HepG2 (cell line): Measurements from ENCODE around the gene FAM222A. TPM values are rescaled to one million over a fixed set of nuclear protein-coding genes. Genes with fewer than 3 reads are reported as not detected.

Source experiments
- ARHGAP35 ChIP-seq: sonication (generic); formaldehyde crosslinking; IDR thresholded peaks from 2 replicates; pipeline ENCODE4 v1.9.0; 2022; ENCODE audit warnings: mild to moderate bottlenecking, inconsistent platforms, moderate library complexity, missing genetic modification reagents, borderline replicate concordance
- CBX5 ChIP-seq: sonication (generic); formaldehyde crosslinking; IDR thresholded peaks from 2 replicates; pipeline ENCODE4 v1.4.0; 2020; ENCODE audit warnings: missing genetic modification reagents, borderline replicate concordance
- CSRNP1 ChIP-seq: sonication (generic); formaldehyde crosslinking; IDR thresholded peaks from 2 replicates; pipeline ENCODE4 v1.8.1; 2023; ENCODE audit warnings: mild to moderate bottlenecking, missing genetic modification reagents
- HOXA9 ChIP-seq: sonication (generic); formaldehyde crosslinking; IDR thresholded peaks from 2 replicates; pipeline ENCODE4 v1.8.1; 2022; ENCODE audit warnings: missing genetic modification reagents, mild to moderate bottlenecking, moderate library complexity, borderline replicate concordance
- MIXL1 ChIP-seq: IDR thresholded peaks from 2 replicates; pipeline ENCODE4 v1.6.1; 2016
- MYC ChIP-seq: sonication (generic); formaldehyde crosslinking; IDR thresholded peaks from 2 replicates; pipeline ENCODE4 v1.9.0; 2021; ENCODE audit warnings: missing genetic modification reagents, borderline replicate concordance
- PHB2 ChIP-seq: fragments of 450-650 bp; IDR thresholded peaks from 2 replicates; pipeline ENCODE4 v1.6.1; 2018; ENCODE audit not compliant: partially characterized antibody
- RBM22 ChIP-seq: fragments of 200-400 bp; formaldehyde crosslinking; optimal IDR thresholded peaks from 2 replicates; pipeline ENCODE3; 2017; ENCODE audit warnings: mild to moderate bottlenecking, low read length, moderate library complexity
- SMYD3 ChIP-seq: sonication (generic); formaldehyde crosslinking; IDR thresholded peaks from 2 replicates; pipeline ENCODE4 v1.8.1; 2023; ENCODE audit warnings: mild to moderate bottlenecking, missing genetic modification reagents
- TARDBP ChIP-seq: sonication (generic); formaldehyde crosslinking; IDR thresholded peaks from 2 replicates; pipeline ENCODE4 v1.8.0; 2022; ENCODE audit warnings: mild to moderate bottlenecking, missing genetic modification reagents
- ZNF230 ChIP-seq: sonication (generic); formaldehyde crosslinking; IDR thresholded peaks from 2 replicates; pipeline ENCODE4 v1.4.0; 2020; ENCODE audit warnings: mild to moderate bottlenecking, missing genetic modification reagents
- ZNF280D ChIP-seq: sonication (generic); formaldehyde crosslinking; IDR thresholded peaks from 2 replicates; pipeline ENCODE4 v1.5.1; 2020; ENCODE audit warnings: mild to moderate bottlenecking, missing genetic modification reagents
- ZNF451 ChIP-seq: sonication (generic); formaldehyde crosslinking; IDR thresholded peaks from 2 replicates; pipeline ENCODE4 v1.5.0; 2020; ENCODE audit warnings: mild to moderate bottlenecking, missing genetic modification reagents
- ZNF512B ChIP-seq: sonication (generic); formaldehyde crosslinking; IDR thresholded peaks from 2 replicates; pipeline ENCODE4 v1.5.1; 2020; ENCODE audit warnings: missing genetic modification reagents, mild to moderate bottlenecking, borderline replicate concordance
- ZNF557 ChIP-seq: sonication (generic); formaldehyde crosslinking; IDR thresholded peaks from 2 replicates; pipeline ENCODE4 v1.4.0; 2020; ENCODE audit warnings: missing genetic modification reagents
- ZNF614 ChIP-seq: IDR thresholded peaks from 2 replicates; pipeline ENCODE4 v1.6.1; 2018; ENCODE audit warnings: missing biosample characterization, missing genetic modification reagents, inconsistent platforms, borderline replicate concordance
- ZSCAN25 ChIP-seq: sonication (generic); formaldehyde crosslinking; IDR thresholded peaks from 2 replicates; pipeline ENCODE4 v1.8.0; 2022; ENCODE audit warnings: mild to moderate bottlenecking, missing genetic modification reagents
- polyA plus RNA-seq, 8 experiments: library from polyadenylated mRNA; depleted of rRNA in 3 of 8; stranded (reverse) in 7 of 8; unstranded in 1 of 8; fragments of >200 nt; fragmentation: Illumina TruSeq in 4 of 8; extraction: Trizol in 4 of 8; gene quantifications; 2 replicates each; pipeline versions ENCODE4 v1.2.1 to v1.2.3, GENCODE V29; 2011 to 2016; ENCODE audit warnings: low read depth in 4 of 8, missing spikeins in 1 of 8, mixed read lengths in 1 of 8; ENCODE audit not compliant: insufficient read depth in 1 of 8
- total RNA-seq, 5 experiments: library from RNA; depleted of rRNA; stranded (reverse); fragments of >200 nt; fragmentation: Illumina TruSeq; extraction: Trizol; gene quantifications; 2 replicates each; pipeline ENCODE4 v1.2.3, GENCODE V29; 2016; ENCODE audit warnings: low read depth in 1 of 5
- TF ChIP-seq, protein P1 (sequence below): sonication (generic); formaldehyde crosslinking; IDR thresholded peaks from 2 replicates; pipeline ENCODE4 v1.5.0; 2020; ENCODE audit warnings: mild to moderate bottlenecking, missing genetic modification reagents
- TF ChIP-seq, protein P2 (sequence below): IDR thresholded peaks from 2 replicates; pipeline ENCODE4 v1.6.1; 2016; ENCODE audit warnings: missing compliant biosample characterization, missing genetic modification reagents, borderline replicate concordance

The FAM222A gene
- total and polyA plus RNA-seq, 2 of the 13 experiments (the other 11 are each of a cell fraction or from before 2014, with no cell fraction given) = 2.7 to 9.6 TPM

DNA sequence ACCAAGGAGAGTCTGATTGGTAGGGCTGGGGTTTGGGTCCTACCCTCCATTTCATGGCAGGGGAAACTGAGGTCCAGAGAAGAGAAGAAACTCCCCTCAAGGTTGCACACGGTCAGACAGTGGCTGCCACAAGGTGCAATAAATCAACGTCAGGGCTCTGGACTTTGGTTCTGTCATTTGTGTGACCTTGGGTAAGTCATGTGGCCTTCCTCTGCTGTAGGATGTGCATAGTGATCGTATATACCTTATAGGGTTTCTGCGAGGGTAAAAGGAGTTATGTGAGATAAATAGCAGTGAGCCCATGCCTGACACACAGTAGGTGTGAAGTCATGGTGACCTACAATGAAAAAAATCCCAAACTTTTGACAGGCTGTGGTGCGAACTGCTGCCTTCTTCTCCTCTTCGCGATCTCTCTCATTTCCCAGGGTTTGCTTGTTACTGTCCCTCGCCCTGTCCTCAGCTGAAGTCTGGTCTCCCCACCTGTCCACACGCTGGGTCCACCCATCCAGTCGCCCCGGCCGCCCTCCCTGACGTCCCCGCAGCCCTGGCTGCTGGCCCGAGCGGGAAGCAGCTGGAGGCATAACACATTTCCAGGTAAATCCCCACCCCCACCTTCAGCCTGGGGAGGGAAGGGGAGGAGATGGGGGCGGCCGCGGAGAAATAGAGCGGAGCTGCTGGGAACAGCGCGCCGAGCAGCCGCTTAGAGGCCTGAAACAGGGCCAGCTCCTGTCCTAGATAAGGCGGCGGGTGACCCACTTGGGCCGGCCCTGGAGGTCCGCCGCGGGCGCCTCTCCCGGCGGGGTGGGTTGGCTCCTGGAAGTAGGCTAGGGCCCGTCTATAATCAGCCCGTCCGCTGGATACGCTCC, 1.8 kb upstream of the FAM222A start (continued):
- TF ChIP-seq CSRNP1 (CRISPR knock-in tag) = no peak
- peak; percentile 50; the same call in 1 of the 2 replicates for TF ChIP-seq MYC
- TF ChIP-seq, protein P1, sequence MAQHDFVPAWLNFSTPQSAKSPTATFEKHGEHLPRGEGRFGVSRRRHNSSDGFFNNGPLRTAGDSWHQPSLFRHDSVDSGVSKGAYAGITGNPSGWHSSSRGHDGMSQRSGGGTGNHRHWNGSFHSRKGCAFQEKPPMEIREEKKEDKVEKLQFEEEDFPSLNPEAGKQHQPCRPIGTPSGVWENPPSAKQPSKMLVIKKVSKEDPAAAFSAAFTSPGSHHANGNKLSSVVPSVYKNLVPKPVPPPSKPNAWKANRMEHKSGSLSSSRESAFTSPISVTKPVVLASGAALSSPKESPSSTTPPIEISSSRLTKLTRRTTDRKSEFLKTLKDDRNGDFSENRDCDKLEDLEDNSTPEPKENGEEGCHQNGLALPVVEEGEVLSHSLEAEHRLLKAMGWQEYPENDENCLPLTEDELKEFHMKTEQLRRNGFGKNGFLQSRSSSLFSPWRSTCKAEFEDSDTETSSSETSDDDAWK (CRISPR knock-in tag) = no peak
- TF ChIP-seq ZNF614 (CRISPR knock-in tag) = no peak
- TF ChIP-seq ZNF512B = peak; percentile 19; the same call in 1 of the 2 replicates
- no peak for TF ChIP-seq ZSCAN25 (CRISPR knock-in tag)
- no peak for TF ChIP-seq MIXL1 (CRISPR knock-in tag)
- peak; percentile 99 for TF ChIP-seq HOXA9 (CRISPR knock-in tag)
- TF ChIP-seq RBM22 = no peak
- no peak for TF ChIP-seq ARHGAP35 (CRISPR knock-in tag)
- TF ChIP-seq TARDBP (CRISPR knock-in tag) = no peak
- peak; percentile 22; the same call in 1 of the 2 replicates for TF ChIP-seq CBX5
- TF ChIP-seq ZNF451 (CRISPR knock-in tag) = no peak
- TF ChIP-seq, protein P2, sequence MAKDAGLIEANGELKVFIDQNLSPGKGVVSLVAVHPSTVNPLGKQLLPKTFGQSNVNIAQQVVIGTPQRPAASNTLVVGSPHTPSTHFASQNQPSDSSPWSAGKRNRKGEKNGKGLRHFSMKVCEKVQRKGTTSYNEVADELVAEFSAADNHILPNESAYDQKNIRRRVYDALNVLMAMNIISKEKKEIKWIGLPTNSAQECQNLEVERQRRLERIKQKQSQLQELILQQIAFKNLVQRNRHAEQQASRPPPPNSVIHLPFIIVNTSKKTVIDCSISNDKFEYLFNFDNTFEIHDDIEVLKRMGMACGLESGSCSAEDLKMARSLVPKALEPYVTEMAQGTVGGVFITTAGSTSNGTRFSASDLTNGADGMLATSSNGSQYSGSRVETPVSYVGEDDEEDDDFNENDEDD = peak; percentile 57; the same call in 1 of the 2 replicates
- TF ChIP-seq SMYD3 = no peak
- no peak for TF ChIP-seq PHB2
- no peak for TF ChIP-seq ZNF280D
- no peak for TF ChIP-seq ZNF230
- no peak for TF ChIP-seq ZNF557
